ENCODE results near the gene BARHL1. TPM values are rescaled to one million over a fixed set of nuclear protein-coding genes. Genes with fewer than 3 reads are reported as not detected.
A peak's percentile ranks its signal among the peaks of the same experiment; 100 is the strongest.

Gene BARHL1
- total RNA-seq, 6 experiments from 2014 or later, result not detected

GRCh38 chr9:132622159-132622558 lies 39.8 kb downstream of the BARHL1 start:
- H3K4me1 Mint-ChIP-seq (ENCODE audit: low read depth), result peaks cover 10% of the 10 kb centered on the region; the same call in 1 of the 2 replicates
- peaks cover 46% of the 10 kb centered on the region for H3K36me3 Mint-ChIP-seq (ENCODE audit: low read depth)
- TF ChIP-seq, protein P1, sequence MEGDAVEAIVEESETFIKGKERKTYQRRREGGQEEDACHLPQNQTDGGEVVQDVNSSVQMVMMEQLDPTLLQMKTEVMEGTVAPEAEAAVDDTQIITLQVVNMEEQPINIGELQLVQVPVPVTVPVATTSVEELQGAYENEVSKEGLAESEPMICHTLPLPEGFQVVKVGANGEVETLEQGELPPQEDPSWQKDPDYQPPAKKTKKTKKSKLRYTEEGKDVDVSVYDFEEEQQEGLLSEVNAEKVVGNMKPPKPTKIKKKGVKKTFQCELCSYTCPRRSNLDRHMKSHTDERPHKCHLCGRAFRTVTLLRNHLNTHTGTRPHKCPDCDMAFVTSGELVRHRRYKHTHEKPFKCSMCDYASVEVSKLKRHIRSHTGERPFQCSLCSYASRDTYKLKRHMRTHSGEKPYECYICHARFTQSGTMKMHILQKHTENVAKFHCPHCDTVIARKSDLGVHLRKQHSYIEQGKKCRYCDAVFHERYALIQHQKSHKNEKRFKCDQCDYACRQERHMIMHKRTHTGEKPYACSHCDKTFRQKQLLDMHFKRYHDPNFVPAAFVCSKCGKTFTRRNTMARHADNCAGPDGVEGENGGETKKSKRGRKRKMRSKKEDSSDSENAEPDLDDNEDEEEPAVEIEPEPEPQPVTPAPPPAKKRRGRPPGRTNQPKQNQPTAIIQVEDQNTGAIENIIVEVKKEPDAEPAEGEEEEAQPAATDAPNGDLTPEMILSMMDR (IDR thresholded peaks at IDR 0.05), result no peak
- H3K27ac Mint-ChIP-seq, result no peak overlapping the region
- H3K9me3 Mint-ChIP-seq, result no peaks in the 10 kb centered on the region
- DNase-seq, result peak; percentile 19
- H3K27me3 Mint-ChIP-seq (ENCODE audit: insufficient read depth), result peaks cover 3% of the 10 kb centered on the region
- no peak overlapping the region for H3K4me3 Mint-ChIP-seq

DNA sequence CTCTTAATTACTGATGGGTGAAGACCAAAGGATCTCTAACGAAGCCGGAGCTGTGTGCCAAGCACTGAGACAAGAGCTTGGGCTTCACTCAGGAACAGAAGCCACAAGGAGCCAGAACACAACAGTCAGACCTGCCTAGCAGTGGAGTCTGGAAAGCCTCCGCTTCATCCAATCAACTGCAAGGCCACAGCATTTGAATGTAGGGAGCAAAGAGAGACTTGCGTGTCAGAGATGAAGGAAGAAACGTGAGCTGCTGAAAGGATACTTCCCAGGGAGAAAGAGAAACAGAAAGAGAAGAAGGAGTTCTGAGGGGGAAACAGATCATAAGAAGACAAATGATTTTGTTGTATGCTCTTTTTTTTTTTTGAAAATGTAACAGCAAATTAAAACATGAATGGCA lies 43.9 kb downstream of the BARHL1 start:
- Mint-ChIP-seq H3K4me1 (ENCODE audit: low read depth) (peaks cover 18% of the 10 kb centered on the region), H3K27me3 (ENCODE audit: insufficient read depth) (peaks cover 1% of the 10 kb centered on the region; the same call in 1 of the 2 replicates), H3K27ac (no peak overlapping the region; the same call in 1 of the 2 replicates), H3K4me3 (no peak overlapping the region), H3K36me3 (ENCODE audit: low read depth) (peaks cover 58% of the 10 kb centered on the region), H3K9me3 (no peaks in the 10 kb centered on the region)
- no peak for DNase-seq
- TF ChIP-seq, protein P1 (IDR thresholded peaks at IDR 0.05), result no peak

GRCh38 chr9:132627106-132627505 lies 44.7 kb downstream of the BARHL1 start:
- Mint-ChIP-seq H3K9me3 (no peaks in the 10 kb centered on the region), H3K36me3 (ENCODE audit: low read depth) (peaks cover 58% of the 10 kb centered on the region), H3K27me3 (ENCODE audit: insufficient read depth) (peaks cover under 1% of the 10 kb centered on the region; the same call in 1 of the 2 replicates), H3K4me3 (no peak overlapping the region), H3K27ac (no peak overlapping the region), H3K4me1 (ENCODE audit: low read depth) (peaks cover 22% of the 10 kb centered on the region)
- no peak for DNase-seq
- TF ChIP-seq, protein P1 (IDR thresholded peaks at IDR 0.05), result no peak

DNA sequence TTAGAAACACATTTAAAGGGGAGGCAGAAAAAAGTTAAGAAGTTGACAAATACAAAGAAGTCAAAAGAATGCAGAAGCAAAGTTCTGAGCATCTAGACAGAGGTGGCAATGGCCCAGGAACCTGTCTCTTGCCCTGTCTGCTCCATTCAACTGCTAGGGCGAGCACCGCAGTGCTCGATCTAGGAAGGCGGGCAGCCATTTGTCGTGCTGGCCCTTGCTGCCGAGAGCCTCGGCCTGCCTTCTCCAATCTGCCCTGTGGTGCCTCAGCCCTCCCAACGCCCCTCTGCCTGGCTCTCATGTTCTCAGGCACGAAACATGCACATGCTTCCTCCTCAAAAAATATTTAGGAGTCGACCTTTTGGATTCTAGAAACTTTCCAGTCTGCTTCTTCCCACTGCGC lies 45.2 kb downstream of the BARHL1 start:
- no peak for DNase-seq
- TF ChIP-seq, protein P1 (IDR thresholded peaks at IDR 0.05), result no peak
- Mint-ChIP-seq H3K36me3 (ENCODE audit: low read depth) (peaks cover 58% of the 10 kb centered on the region), H3K4me3 (no peak overlapping the region), H3K27ac (no peak overlapping the region), H3K27me3 (ENCODE audit: insufficient read depth) (no peaks in the 10 kb centered on the region; the same call in 1 of the 2 replicates), H3K9me3 (no peaks in the 10 kb centered on the region), H3K4me1 (ENCODE audit: low read depth) (peaks cover 22% of the 10 kb centered on the region)

DNA sequence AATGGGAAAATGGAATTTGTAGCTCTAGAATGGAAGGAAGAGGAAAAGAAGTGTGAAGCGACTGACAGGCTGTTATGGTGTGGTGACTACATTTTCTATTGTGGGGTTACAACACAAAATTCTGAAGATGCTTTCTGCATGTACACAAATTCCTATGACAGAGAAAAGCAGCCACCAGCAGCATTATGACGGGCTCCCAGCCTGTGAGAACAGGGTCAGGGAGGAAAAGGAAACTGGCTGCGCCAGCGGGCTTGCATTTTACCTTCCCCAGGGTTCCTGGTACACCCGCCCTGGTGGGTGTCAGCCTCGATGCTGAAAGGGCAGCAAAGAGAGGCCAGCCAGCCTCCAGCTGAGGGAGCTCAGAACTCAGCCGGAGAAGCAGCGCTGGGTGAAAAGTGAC lies 46.3 kb downstream of the BARHL1 start:
- no peaks in the 10 kb centered on the region for H3K9me3 Mint-ChIP-seq
- no peak overlapping the region for H3K4me3 Mint-ChIP-seq
- no peaks in the 10 kb centered on the region; the same call in 1 of the 2 replicates for H3K27me3 Mint-ChIP-seq (ENCODE audit: insufficient read depth)
- H3K27ac Mint-ChIP-seq, result no peak overlapping the region
- TF ChIP-seq, protein P1 (IDR thresholded peaks at IDR 0.05), result no peak
- no peak for DNase-seq
- peaks cover 21% of the 10 kb centered on the region for H3K4me1 Mint-ChIP-seq (ENCODE audit: low read depth)
- peaks cover 63% of the 10 kb centered on the region for H3K36me3 Mint-ChIP-seq (ENCODE audit: low read depth)

DNA sequence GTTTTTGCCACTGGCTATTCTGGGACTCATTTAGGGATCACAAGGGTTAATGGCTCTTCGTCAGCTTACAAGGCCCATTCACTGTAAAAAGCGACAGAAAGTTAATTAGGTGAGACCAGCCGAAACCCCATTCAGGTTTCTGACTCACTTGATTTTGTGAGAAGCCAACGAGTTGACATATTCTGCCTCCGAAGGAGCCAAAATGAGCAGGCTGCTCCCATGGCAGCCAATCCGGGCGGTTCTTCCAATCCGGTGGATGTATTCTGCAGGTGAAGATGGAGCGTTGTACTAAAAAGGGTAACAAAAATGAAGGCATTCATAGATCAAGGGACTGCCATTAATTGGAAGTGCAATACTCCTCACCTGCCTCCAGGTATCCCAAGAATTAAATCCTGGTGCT lies 47.7 kb downstream of the BARHL1 start:
- Mint-ChIP-seq H3K4me1 (ENCODE audit: low read depth) (peaks cover 21% of the 10 kb centered on the region), H3K36me3 (ENCODE audit: low read depth) (peaks cover 62% of the 10 kb centered on the region), H3K27me3 (ENCODE audit: insufficient read depth) (no peaks in the 10 kb centered on the region), H3K9me3 (no peaks in the 10 kb centered on the region), H3K4me3 (no peak overlapping the region), H3K27ac (no peak overlapping the region)
- TF ChIP-seq, protein P1 (IDR thresholded peaks at IDR 0.05), result no peak
- DNase-seq, result no peak

Measured in HFFc6 (cell line).